IPS-18c (cell line): ENCODE data around the gene REXO2.

Source experiments
- H3K4me3 ChIP-seq: 2 replicates; pipeline ENCODE4 v1.7.0; 2013; ENCODE audit warnings: low read depth, mild to moderate bottlenecking, low read length, moderate library complexity; ENCODE audit not compliant: insufficient read depth
- H3K9me3 ChIP-seq: one replicate; pipeline ENCODE4 v1.6.1; 2013; ENCODE audit warnings: mild to moderate bottlenecking, low read length, moderate library complexity; ENCODE audit not compliant: control insufficient read depth, insufficient read depth

The REXO2 gene

DNA sequence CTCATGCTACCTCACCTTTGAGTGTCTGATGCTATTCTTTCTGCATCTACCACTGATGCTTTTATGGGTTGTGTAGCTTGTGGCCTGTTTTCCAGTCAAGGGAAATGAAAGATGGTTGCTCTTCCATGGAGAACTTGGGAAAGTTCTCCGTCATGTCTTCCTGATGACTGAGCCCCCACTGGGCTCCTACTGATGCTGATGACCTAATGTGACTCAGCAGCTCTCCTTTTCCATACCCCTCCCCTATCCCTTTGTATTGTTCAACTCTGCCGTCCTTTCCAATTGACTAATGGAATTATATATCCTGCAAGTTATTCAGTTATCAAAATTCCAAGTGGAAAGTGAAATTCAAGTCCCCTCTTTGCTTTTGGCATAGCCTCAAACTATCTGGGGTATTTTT lies 44.7 kb downstream of the REXO2 start:
- H3K4me3 ChIP-seq, result no peak overlapping the region
- no peaks in the 10 kb centered on the region for H3K9me3 ChIP-seq

DNA sequence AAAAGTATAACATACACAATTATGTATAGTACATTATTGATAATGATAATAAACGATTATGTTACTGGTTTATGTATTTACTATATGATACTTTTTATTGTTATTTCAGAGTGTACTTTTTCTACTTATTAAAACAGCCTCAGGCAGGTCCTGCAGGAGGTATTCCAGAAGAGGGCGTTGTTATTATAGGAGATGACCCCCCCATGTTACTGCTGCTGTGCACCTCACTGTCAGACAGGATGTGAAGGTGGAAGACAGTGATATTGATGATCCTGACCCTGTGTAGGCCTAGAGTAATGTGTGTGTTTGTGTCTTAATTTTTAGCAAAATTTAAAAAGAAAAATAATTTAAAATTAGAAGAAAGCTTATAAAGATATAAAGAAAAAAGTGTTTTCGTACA lies 57.6 kb downstream of the REXO2 start:
- no peak overlapping the region for H3K4me3 ChIP-seq
- no peaks in the 10 kb centered on the region for H3K9me3 ChIP-seq

DNA sequence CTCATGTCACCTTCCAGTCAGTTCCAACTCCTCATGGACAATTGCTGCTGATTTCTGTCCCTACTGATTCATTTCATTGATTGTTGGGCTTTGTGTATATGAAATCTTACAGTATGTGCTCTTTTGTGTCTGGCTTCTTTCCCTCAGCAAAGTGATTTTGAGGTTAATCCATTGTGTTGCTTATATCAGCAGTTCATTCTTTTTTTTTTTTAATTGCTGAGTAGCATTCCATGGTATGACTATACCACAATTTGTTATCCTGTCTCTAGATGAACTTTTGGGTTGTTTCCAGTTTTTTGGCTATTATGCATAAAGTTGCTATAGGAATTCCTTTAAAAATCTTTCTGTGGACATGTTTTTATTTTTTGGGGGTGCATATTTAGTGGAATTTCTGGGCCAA lies 60.5 kb downstream of the REXO2 start:
- no peak overlapping the region for H3K4me3 ChIP-seq
- H3K9me3 ChIP-seq, result no peaks in the 10 kb centered on the region
